Esophagus muscularis mucosa (tissue), 4 donors: ENCODE data around the gene ACOXL. TPM values are rescaled to one million over a fixed set of nuclear protein-coding genes. Genes with fewer than 3 reads are reported as not detected.
A peak's percentile ranks its signal among the peaks of the same experiment; 100 is the strongest.

Experiments
- DNase-seq: peaks from one replicate; pipeline ENCODE4 v3.0.0-alpha.2; 2017; ENCODE audit errors: extremely low spot score
- H3K27ac ChIP-seq, 4 donors: fragments of 200-600 bp; sonication (generic); replicated peaks in 1 of 4; 1 replicate in 3 of 4; 2 replicates in 1 of 4; pipeline ENCODE4 v1.5.1; 2016 to 2019; ENCODE audit warnings: mild to moderate bottlenecking in 1 of 4
- H3K27me3 ChIP-seq, 4 donors: fragments of 200-600 bp; sonication (generic); one replicate each; pipeline versions ENCODE4 v1.5.1 to v1.6.0; 2016 to 2019
- H3K36me3 ChIP-seq, 4 donors: fragments of 200-600 bp; sonication (generic); one replicate each; pipeline ENCODE4 v1.5.1; 2016 to 2019
- H3K4me1 ChIP-seq, 4 donors: fragments of 200-600 bp; sonication (generic); one replicate each; pipeline ENCODE4 v1.5.1; 2016 to 2019
- H3K4me3 ChIP-seq, 4 donors: fragments of 200-600 bp; sonication (generic); 1 replicate in 2 of 4; 2 replicates in 2 of 4; pipeline ENCODE4 v1.5.1; 2016 to 2019; ENCODE audit warnings: mild to moderate bottlenecking in 4 of 4, moderate library complexity in 1 of 4
- H3K9me3 ChIP-seq, 4 donors: fragments of 200-600 bp; sonication (generic); 1 replicate in 3 of 4; 2 replicates in 1 of 4; pipeline ENCODE4 v1.5.1; 2016 to 2019
- EP300 ChIP-seq: sonication (generic); formaldehyde crosslinking; IDR thresholded peaks from one replicate; pipeline ENCODE4 v1.6.1; 2017; ENCODE audit warnings: antibody characterized with exemption
- POLR2A ChIP-seq: fragments of 450-650 bp; IDR thresholded peaks from one replicate; pipeline ENCODE4 v1.6.1; 2017; ENCODE audit warnings: antibody characterized with exemption, moderate library complexity, mild to moderate bottlenecking, low read depth
- POLR2AphosphoS5 ChIP-seq, 2 donors: sonication (generic); formaldehyde crosslinking; IDR thresholded peaks; one replicate each; pipeline ENCODE4 v1.6.1; 2017; ENCODE audit warnings: antibody characterized with exemption in 2 of 2
- WGBS: methylation state at CpG from one replicate; pipeline ENCODE4 v1.1.5; 2018; 5-methylcytosine and 5-hydroxymethylcytosine counted together
- intact Hi-C: fragments of 100-400 bp; cut with DNase I; formaldehyde crosslinking; loops from one replicate; pipeline ENCODE4 v1.15.1; 2023
- total RNA-seq, 4 donors: library from RNA; depleted of rRNA; stranded (reverse); fragments of >200 nt; gene quantifications; one replicate each; pipeline versions ENCODE4 v1.1.0 to v1.2.1, GENCODE V29; 2016
- TF ChIP-seq, protein P1 (sequence below), 3 experiments: fragments of 200-600 bp in 2 of 3; fragments of 450-650 bp in 1 of 3; sonication (generic) in 2 of 3; IDR thresholded peaks; one replicate each; pipeline ENCODE4 v1.5.1; 2017 to 2019; ENCODE audit warnings: antibody characterized with exemption in 3 of 3, mild to moderate bottlenecking in 2 of 3, moderate library complexity in 1 of 3

The ACOXL gene
- total RNA-seq, 4 donors from 2014 or later, result not detected

DNA sequence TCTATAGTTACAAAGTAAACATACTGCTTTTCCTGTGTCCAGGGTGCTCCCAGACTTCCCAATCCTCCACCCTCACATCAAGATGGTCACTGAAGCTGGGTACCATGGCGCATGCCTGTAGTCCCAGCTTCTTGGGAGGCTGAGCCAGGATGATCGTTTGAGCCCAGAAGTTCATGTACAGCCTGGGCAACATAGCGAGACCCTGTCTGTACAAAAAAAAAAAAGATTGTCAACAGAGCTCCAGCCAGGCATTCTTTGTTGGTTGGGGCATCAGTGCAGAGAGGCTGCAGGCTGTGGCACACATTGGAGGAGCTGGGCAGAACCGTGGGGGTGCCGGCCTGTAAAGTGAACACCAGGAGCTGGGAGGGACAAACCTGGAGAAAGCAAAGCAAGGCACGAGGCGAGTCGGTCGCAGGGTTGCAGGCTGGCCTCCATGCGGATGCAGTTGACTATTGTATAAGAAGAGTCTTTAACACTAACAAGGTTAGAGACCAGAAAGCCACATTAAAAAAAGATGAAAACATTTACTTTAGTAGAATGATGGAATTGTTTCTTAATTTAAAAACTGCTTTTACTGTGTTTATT lies 51.8 kb downstream of the ACOXL start:
- intact Hi-C loops, result no loop called here
- Histone ChIP-seq H3K4me3 (no peak overlapping the region), H3K27ac (no peak overlapping the region), H3K27me3 (no peaks in the 10 kb centered on the region), H3K36me3 (no peaks in the 10 kb centered on the region), H3K9me3 (no peaks in the 10 kb centered on the region), H3K4me1 (no peaks in the 10 kb centered on the region)
- 93% methylated on average over 10 of the region's 10 CpGs for WGBS
- peak; percentile 62 for DNase-seq
- TF ChIP-seq, protein P1, sequence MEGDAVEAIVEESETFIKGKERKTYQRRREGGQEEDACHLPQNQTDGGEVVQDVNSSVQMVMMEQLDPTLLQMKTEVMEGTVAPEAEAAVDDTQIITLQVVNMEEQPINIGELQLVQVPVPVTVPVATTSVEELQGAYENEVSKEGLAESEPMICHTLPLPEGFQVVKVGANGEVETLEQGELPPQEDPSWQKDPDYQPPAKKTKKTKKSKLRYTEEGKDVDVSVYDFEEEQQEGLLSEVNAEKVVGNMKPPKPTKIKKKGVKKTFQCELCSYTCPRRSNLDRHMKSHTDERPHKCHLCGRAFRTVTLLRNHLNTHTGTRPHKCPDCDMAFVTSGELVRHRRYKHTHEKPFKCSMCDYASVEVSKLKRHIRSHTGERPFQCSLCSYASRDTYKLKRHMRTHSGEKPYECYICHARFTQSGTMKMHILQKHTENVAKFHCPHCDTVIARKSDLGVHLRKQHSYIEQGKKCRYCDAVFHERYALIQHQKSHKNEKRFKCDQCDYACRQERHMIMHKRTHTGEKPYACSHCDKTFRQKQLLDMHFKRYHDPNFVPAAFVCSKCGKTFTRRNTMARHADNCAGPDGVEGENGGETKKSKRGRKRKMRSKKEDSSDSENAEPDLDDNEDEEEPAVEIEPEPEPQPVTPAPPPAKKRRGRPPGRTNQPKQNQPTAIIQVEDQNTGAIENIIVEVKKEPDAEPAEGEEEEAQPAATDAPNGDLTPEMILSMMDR (IDR thresholded peaks at IDR 0.05), result no peak
- no peak for TF ChIP-seq POLR2A
- TF ChIP-seq POLR2AphosphoS5 (IDR thresholded peaks at IDR 0.05), result no peak
- TF ChIP-seq EP300, result no peak

DNA sequence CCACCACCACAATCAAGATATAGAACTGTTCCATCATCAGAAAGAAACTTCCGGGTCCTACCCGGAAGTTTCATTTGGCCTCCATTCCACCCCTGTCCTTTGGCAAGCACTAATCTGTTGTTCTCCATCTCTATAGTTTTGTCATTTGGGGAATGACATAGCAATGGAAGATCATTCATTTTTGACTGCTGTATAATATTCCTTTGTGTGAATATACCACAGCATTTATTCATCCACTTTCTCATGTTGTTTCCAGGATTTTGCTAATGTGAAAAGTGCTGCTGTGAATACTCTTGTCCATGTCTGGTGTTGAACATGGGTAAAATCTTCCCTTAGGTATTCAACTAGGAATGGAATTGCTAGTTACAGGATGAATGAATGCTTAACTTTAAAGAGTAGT lies 53.1 kb downstream of the ACOXL start:
- no peak for TF ChIP-seq POLR2A
- no peak for TF ChIP-seq POLR2AphosphoS5 (IDR thresholded peaks at IDR 0.05)
- 100% methylated on average over 2 of the region's 2 CpGs for WGBS
- H3K27ac ChIP-seq, result no peak overlapping the region
- H3K27me3 ChIP-seq, result peaks cover 0 to 4% (median 0%) of the 10 kb centered on the region in 4 donors
- H3K36me3 ChIP-seq, result no peaks in the 10 kb centered on the region
- intact Hi-C loops, result no loop called here
- DNase-seq, result no peak
- no peak overlapping the region for H3K4me3 ChIP-seq
- H3K4me1 ChIP-seq, result no peaks in the 10 kb centered on the region
- H3K9me3 ChIP-seq, result no peaks in the 10 kb centered on the region

DNA sequence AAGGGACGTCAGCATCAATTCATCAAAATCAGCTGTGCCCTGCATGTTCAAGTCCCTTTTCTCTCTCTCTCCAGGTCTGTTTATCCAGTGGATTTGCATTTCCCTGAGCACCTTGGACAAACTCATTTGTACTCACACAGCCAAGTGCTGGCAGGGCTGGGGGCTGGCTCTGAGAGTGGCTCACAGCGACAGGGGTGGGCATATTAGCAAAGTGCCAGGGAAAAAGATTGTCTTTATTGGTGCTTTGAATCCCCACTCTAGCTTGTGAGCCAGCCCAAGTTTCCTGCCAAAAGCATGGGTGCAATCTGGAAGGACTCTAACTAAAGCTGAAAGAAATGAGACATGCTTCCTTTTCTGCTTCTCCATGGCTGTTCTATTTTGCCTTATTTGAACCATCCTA lies 56.6 kb downstream of the ACOXL start:
- 64% methylated on average over 2 of the region's 2 CpGs for WGBS
- intact Hi-C loops, result no loop called here

DNA sequence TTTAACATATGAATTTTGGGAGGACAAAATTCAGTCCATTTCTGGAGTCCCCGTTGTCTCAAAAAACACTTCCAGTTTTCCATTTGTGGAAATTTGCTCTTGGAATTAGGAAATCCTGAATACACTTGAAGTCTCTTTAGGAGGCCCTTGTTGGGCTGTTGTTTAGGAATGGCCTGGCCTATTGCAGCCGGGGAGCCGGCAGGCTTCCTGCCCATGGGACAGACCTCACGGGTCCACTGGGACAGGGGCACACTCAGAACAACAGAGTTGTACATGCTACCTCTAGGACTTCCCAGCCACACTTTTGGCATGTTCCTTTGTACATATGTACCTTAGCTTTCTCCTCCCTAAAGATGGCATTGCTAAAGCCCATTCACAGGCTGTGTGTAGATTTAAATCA lies 57.3 kb downstream of the ACOXL start:
- no peaks in the 10 kb centered on the region for H3K4me1 ChIP-seq
- DNase-seq, result no peak
- H3K27me3 ChIP-seq, result peaks cover 0 to 32% (median 0%) of the 10 kb centered on the region in 4 donors
- H3K27ac ChIP-seq, result no peak overlapping the region
- H3K9me3 ChIP-seq, result no peaks in the 10 kb centered on the region
- intact Hi-C loops, result no loop called here
- H3K36me3 ChIP-seq, result no peaks in the 10 kb centered on the region
- TF ChIP-seq POLR2AphosphoS5 (IDR thresholded peaks at IDR 0.05) (no peak), EP300 (no peak), POLR2A (no peak)
- TF ChIP-seq, protein P1 (IDR thresholded peaks at IDR 0.05), result no peak
- H3K4me3 ChIP-seq, result no peak overlapping the region
- 85% methylated on average over 4 of the region's 4 CpGs for WGBS

More for the DNA sequence above, 56.6 kb downstream of the ACOXL start:
- Histone ChIP-seq H3K9me3 (no peaks in the 10 kb centered on the region), H3K4me1 (no peaks in the 10 kb centered on the region), H3K36me3 (no peaks in the 10 kb centered on the region), H3K4me3 (no peak overlapping the region), H3K27ac (no peak overlapping the region), H3K27me3 (peaks cover 0 to 27% (median 0%) of the 10 kb centered on the region in 4 donors)
- no peak for DNase-seq
- TF ChIP-seq POLR2A (no peak), POLR2AphosphoS5 (IDR thresholded peaks at IDR 0.05) (no peak), EP300 (no peak)
- TF ChIP-seq, protein P1 (IDR thresholded peaks at IDR 0.05), result no peak

DNA sequence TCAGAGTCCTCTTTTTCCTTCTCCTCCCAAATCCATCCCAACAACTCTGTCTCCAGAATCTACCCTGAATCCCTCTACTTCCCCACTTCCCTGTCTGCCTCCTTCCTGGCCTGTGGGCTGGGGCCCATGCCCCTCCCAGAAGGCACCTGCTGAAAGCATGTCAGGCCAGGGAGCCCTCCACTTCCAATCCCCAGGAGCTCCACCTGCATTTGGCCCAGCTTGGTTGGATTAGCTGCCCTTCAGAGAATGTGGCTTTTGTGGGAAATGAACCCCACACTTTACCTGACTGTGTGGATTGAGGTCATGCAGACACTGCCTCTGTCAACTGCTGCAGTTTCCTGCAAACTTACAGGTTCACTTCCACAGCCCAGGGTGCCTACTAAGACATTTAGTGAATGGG lies 58.5 kb downstream of the ACOXL start:
- H3K27ac ChIP-seq, result no peak overlapping the region
- intact Hi-C loops, result no loop called here
- no peak for TF ChIP-seq POLR2AphosphoS5 (IDR thresholded peaks at IDR 0.05)
- TF ChIP-seq POLR2A, result no peak
- TF ChIP-seq, protein P1 (IDR thresholded peaks at IDR 0.05), result no peak
- TF ChIP-seq EP300, result no peak
- peaks cover 0 to 42% (median 0%) of the 10 kb centered on the region in 4 donors for H3K27me3 ChIP-seq
- no peaks in the 10 kb centered on the region for H3K4me1 ChIP-seq
- no peak overlapping the region for H3K4me3 ChIP-seq
- H3K9me3 ChIP-seq, result no peaks in the 10 kb centered on the region
- DNase-seq, result no peak
- no peaks in the 10 kb centered on the region for H3K36me3 ChIP-seq
